ENCODE results near the gene APOA1.
"Not testable (repeated sequence)": the region's sequence is repeated elsewhere in the genome, so short reads cannot be mapped to it uniquely, and the experiment has no call there.

APOA1 gene

GRCh38 chr11:116857316-116857715, 19.9 kb upstream of the APOA1 start:
- DNase-seq = no peak

GRCh38 chr11:116856423-116856822, 19.0 kb upstream of the APOA1 start:
- no peak for DNase-seq

- no peak for DNase-seq
Measured at GRCh38 chr11:116855413-116855812, 18.0 kb upstream of the APOA1 start.

GRCh38 chr11:116853461-116854073, 16.1 kb upstream of the APOA1 start:
- peak; percentile 85 for DNase-seq

- peak; percentile 51 for DNase-seq
Measured at GRCh38 chr11:116852261-116853031, 15.0 kb upstream of the APOA1 start.

GRCh38 chr11:116851626-116852025, 14.2 kb upstream of the APOA1 start:
- DNase-seq = peak; percentile 39

GRCh38 chr11:116849486-116849885, 12.1 kb upstream of the APOA1 start:
- DNase-seq = no peak

- no peak for DNase-seq
Measured at GRCh38 chr11:116849060-116849459, 11.6 kb upstream of the APOA1 start.

GRCh38 chr11:116847612-116848011, 10.2 kb upstream of the APOA1 start:
- DNase-seq = no peak

- DNase-seq = no peak
Measured at GRCh38 chr11:116844722-116845121, 7.3 kb upstream of the APOA1 start.

- no peak for DNase-seq
Measured at GRCh38 chr11:116843661-116844060, 6.2 kb upstream of the APOA1 start.

GRCh38 chr11:116842909-116843308, 5.5 kb upstream of the APOA1 start:
- no peak for DNase-seq

- DNase-seq = no peak
Measured at GRCh38 chr11:116842117-116842516, 4.7 kb upstream of the APOA1 start.

- no peak for DNase-seq
Measured at GRCh38 chr11:116840746-116841296, 3.4 kb upstream of the APOA1 start.

- peak; percentile 41 for DNase-seq
Measured at GRCh38 chr11:116840224-116840745, 2.9 kb upstream of the APOA1 start.

GRCh38 chr11:116838321-116839084, 1.1 kb upstream of the APOA1 start:
- DNase-seq = no peak

GRCh38 chr11:116836632-116836991, 810 bp downstream of the APOA1 start:
- no peak for DNase-seq

- DNase-seq = peak; percentile 82
Measured at GRCh38 chr11:116835791-116836631, 1.4 kb downstream of the APOA1 start.

GRCh38 chr11:116835042-116835772, 2.2 kb downstream of the APOA1 start:
- DNase-seq = peak; percentile 30

- not testable (repeated sequence) for DNase-seq
Measured at GRCh38 chr11:116834535-116835041, 2.8 kb downstream of the APOA1 start.

- DNase-seq = no peak
Measured at GRCh38 chr11:116833816-116834534, 3.4 kb downstream of the APOA1 start.
